Adrenal gland (tissue), 5 donors: ENCODE data around the gene SPINK5.

Experiments
- POLR2A ChIP-seq, 2 donors: fragments of 450-650 bp; IDR thresholded peaks; one replicate each; pipeline ENCODE4 v1.6.1; 2017; ENCODE audit warnings: antibody characterized with exemption in 2 of 2, mild to moderate bottlenecking in 2 of 2, moderate library complexity in 1 of 2
- TF ChIP-seq, protein P1 (sequence below), 6 experiments: fragments of 450-650 bp in 4 of 6; fragments of 200-600 bp in 2 of 6; sonication (generic) in 1 of 6; IDR thresholded peaks; 1 replicate in 5 of 6; 2 replicates in 1 of 6; pipeline versions ENCODE4 v1.5.1 to v1.8.0; 2016 to 2021; ENCODE audit warnings: antibody characterized with exemption in 6 of 6, mild to moderate bottlenecking in 2 of 6, moderate library complexity in 1 of 6
- donor health status: DM: no; HTN: no; CAD: no.

DNA sequence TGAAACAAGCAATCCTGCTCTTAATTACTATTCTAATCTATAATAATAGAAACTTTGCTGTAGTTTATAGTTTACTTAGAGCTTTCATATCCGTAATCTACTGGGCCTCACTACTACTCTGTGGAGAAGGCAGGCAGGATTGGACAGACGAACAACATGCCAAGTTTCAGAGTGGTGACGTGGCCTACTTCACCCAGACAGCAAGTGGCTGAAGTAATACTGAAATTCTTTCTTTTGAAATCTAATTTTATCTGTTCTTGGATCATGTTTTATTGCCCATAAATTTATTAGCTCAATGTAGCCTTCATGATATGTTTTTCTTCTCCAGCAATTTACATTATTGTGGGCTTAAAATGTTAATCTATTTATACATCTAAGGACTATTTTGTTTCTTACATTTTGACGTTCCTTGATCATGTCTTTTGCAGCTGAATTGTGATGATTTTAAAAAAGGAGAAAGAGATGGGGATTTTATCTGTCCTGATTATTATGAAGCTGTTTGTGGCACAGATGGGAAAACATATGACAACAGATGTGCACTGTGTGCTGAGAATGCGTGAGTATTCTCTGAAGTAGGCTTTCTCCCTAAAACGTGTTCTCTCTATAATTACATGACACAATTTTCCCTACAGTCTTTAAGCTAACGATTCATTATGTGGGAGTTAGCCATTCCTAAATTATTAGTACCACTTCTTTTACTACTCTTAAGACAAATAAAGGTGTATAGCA lies 22.4 kb downstream of the SPINK5 start:
- TF ChIP-seq, protein P1, sequence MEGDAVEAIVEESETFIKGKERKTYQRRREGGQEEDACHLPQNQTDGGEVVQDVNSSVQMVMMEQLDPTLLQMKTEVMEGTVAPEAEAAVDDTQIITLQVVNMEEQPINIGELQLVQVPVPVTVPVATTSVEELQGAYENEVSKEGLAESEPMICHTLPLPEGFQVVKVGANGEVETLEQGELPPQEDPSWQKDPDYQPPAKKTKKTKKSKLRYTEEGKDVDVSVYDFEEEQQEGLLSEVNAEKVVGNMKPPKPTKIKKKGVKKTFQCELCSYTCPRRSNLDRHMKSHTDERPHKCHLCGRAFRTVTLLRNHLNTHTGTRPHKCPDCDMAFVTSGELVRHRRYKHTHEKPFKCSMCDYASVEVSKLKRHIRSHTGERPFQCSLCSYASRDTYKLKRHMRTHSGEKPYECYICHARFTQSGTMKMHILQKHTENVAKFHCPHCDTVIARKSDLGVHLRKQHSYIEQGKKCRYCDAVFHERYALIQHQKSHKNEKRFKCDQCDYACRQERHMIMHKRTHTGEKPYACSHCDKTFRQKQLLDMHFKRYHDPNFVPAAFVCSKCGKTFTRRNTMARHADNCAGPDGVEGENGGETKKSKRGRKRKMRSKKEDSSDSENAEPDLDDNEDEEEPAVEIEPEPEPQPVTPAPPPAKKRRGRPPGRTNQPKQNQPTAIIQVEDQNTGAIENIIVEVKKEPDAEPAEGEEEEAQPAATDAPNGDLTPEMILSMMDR (IDR thresholded peaks at IDR 0.05) = no peak
- TF ChIP-seq POLR2A (IDR thresholded peaks at IDR 0.05) = no peak
